GM12801 (cell line): ENCODE measurements around the gene PRPF19.

ENCODE experiments used
- TF ChIP-seq, protein P1 (sequence below): IDR thresholded peaks from one replicate; pipeline ENCODE4 v1.5.1; 2011; ENCODE audit warnings: control low read depth; ENCODE audit not compliant: insufficient read length; ENCODE audit errors: extremely low read depth

PRPF19 gene

DNA sequence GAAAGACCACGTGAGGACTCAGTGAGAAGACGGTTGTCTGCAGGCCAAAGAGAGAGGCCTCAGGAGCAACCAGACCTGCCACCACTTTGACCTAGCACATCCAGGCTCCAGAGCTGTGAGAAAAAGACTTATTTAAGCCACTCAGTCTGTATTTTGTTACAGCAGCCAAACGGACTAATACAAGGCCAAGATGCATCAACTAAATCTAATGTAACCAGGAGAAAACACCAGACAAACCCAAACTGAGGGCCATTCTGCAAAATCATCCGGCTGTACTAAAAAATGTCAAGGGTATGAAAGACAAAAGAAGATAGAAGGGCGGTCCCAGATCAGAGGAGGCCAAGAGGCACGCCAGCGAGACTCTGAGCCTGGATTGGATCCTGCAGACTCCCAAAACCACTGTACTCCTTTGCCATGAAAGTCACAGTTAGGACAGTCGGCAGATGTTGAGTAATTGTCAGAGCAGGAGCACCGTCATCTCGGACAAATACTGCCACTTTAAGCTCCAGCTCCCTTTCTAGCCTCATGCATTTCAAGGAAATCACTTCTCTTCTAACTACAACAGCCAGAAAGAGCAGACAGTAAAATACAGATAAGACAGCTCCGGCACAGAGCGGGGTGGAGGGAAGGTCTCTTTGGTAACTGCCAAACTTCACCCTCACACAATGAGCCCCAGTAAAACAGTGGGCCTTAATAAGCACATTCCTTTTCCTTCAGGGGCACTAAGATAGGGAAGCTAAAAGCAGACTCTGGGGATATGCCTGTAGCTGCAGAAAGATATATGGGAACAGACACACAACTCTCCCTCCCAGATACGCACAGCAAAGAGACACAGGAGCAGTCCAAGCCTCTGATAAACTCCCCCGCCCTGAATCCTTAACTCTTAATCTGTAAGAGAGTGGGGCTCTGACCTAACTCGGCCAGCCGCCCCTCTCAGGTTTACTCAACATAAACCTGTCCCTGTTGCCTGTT, 42.5 kb downstream of the PRPF19 start:
- TF ChIP-seq, protein P1, sequence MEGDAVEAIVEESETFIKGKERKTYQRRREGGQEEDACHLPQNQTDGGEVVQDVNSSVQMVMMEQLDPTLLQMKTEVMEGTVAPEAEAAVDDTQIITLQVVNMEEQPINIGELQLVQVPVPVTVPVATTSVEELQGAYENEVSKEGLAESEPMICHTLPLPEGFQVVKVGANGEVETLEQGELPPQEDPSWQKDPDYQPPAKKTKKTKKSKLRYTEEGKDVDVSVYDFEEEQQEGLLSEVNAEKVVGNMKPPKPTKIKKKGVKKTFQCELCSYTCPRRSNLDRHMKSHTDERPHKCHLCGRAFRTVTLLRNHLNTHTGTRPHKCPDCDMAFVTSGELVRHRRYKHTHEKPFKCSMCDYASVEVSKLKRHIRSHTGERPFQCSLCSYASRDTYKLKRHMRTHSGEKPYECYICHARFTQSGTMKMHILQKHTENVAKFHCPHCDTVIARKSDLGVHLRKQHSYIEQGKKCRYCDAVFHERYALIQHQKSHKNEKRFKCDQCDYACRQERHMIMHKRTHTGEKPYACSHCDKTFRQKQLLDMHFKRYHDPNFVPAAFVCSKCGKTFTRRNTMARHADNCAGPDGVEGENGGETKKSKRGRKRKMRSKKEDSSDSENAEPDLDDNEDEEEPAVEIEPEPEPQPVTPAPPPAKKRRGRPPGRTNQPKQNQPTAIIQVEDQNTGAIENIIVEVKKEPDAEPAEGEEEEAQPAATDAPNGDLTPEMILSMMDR = no peak

DNA sequence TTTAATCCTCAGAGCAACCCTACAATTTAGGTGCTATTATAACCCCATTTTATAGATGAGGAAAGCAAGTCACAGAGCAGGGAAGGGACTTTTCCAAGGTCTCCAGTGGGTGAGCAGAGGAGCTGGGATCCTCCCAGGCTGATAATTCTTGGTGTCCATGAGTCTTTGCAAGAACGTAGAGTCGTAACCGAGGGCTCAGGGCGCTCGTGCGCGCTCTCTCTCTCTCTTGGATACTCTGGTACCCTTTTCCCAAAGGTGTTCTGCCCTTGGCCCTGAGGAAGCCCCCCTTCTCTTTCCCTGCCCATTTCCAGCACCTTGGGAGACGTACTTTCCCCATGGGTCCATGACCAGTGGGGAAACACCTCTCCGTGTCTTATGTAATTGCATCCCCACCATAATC, 44.2 kb downstream of the PRPF19 start:
- TF ChIP-seq, protein P1 = no peak

DNA sequence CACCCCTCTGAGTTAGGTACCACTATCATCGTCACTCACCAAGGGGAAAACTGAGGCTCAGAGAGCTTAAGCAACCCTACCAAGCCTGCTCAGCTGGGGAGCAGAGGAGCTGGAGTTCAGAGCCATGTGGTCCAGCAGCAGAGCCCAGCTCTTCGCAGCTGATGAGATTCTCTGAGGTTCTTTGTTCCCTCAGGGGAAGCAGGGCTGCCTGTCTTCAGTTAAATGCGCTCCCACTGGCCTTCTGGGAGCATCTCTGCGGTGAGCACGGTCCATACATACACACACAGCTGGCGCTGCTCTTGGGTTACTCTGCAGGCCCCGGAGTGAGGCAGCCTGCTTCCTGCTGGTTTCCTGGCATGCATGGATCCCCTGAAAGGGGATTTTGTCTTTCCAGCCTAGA, 45.4 kb downstream of the PRPF19 start:
- TF ChIP-seq, protein P1 = no peak

DNA sequence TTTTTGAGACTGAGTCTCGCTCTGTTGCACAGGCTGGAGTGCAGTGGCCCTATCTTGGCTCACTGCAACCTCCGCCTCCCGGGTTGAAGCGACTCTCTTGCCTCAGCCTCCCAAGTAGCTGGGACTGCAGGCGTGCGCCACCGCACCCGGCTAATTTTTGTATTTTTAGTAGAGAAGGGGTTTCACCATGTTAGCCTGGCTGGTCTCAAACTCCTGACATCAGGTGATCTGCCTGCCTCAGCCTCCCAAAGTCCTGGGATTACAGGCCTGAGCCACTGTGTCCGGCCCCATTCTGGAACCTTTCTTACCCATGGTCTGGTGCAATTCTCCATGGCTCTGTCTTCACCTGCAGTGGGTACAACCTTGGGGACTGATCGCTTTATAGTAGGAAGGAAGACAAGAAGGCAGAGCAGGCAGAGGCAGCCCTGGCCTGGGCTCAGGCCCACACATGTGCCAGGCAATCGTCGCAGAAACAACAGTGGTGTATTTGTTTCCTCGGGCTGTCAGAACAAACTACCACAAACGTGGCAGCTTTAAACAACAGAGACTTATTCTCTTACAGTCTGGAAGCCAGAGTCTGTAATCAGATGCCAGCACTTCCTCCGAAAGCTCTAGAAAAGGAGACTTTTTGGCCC, 46.7 kb downstream of the PRPF19 start:
- TF ChIP-seq, protein P1 = no peak

DNA sequence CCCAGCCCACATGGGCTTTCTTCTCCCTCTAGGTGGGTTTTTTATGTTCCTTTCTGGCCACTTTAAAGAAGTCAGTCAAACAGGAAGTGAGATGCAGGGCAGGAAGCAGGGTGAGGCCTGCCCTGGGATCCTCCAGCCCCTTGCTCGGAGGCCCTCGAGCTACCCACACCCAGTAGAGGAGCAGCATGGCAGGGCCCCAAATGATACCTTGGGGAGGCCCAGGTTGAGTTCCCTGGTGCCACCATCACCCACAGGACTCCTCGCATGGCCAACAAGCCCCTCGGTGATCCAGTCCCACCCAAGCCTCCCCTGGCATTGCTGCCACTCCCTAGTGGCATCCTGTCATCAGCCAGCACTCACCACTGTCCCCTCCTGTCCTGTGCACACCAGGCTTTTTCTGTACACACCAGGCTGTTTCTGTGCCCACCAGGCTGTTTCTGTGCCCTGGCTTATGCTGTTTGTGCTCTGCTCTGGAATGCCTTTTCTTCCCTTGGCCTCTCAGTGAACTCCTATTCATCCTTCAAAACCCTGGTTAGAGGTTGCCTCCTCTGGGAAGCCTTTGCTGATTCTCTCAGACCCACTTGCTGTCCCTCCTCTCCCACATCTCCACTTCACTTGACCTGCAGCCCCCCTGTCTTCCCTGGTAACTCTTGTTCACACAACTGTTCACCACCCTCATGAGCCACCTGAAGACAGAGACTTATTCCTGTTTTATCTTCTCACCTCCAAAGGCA, 47.5 kb downstream of the PRPF19 start:
- TF ChIP-seq, protein P1 = no peak

DNA sequence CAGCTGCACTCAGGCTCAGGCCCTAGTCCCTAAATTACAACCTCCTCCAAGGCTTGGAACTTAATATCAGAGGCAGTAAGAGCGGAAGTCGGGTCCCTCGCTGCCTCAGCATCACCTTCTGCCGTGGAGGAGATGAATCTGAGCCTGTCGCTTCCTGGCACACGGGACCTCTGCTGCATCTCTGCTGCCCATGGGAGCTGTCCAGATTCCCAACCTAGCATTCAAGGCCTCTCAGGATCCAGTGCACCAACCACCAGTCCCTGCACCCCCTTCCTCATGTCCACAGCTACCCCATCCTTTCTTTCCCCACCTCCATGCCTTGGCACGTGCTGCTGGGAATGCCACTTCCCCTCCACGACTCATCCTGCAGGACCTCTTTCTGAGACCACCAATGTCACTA, 48.1 kb downstream of the PRPF19 start:
- TF ChIP-seq, protein P1 = no peak

DNA sequence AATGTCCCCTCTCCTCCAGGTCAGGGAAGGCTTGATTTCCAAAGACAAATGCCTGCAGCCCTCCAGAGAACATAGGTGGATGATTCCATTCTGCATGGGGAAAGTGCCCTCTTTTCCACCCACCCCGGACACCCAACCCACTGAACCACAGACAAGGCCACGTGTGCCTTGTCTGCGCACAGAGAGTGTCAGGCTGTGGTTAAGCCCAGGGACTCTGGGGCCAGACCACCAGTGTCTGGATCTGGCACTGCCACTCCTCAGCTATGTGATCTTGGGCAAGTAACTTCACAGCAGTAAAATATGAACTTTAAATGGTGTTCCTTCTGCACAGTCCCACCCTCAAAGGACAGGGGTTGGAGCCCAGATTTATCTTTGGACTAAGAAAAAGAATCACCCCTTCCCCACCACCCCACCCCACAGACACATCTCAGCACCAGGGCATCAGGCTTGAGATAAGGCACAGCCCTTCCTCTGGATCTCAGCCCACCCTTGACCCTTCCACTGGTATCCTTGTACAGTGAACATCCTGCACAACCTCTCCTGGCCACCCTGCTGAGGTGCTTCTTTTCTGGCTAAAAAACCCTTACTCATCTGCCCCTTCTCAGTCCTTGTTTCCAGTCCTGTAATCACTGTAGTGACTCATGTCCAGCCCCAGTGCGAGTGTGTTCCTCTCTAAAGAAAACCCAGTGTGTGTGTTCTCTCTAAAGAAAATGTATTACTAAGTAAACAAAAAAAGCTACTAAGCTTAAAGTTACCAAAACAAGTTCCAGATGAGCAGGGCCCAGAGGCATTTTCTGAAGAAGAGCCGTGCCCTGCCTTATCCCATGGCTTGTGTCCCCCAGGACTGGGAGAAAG, 48.8 kb downstream of the PRPF19 start:
- TF ChIP-seq, protein P1 = no peak
